ENCODE measurements around the gene SIVA1.

- TF ChIP-seq ZNF416 (tag by site-specific recombination; IDR thresholded peaks at IDR 0.05) = no peak
- TF ChIP-seq, protein P1, sequence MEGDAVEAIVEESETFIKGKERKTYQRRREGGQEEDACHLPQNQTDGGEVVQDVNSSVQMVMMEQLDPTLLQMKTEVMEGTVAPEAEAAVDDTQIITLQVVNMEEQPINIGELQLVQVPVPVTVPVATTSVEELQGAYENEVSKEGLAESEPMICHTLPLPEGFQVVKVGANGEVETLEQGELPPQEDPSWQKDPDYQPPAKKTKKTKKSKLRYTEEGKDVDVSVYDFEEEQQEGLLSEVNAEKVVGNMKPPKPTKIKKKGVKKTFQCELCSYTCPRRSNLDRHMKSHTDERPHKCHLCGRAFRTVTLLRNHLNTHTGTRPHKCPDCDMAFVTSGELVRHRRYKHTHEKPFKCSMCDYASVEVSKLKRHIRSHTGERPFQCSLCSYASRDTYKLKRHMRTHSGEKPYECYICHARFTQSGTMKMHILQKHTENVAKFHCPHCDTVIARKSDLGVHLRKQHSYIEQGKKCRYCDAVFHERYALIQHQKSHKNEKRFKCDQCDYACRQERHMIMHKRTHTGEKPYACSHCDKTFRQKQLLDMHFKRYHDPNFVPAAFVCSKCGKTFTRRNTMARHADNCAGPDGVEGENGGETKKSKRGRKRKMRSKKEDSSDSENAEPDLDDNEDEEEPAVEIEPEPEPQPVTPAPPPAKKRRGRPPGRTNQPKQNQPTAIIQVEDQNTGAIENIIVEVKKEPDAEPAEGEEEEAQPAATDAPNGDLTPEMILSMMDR (tag by site-specific recombination; IDR thresholded peaks at IDR 0.05) = no peak
- TF ChIP-seq, protein P2, sequence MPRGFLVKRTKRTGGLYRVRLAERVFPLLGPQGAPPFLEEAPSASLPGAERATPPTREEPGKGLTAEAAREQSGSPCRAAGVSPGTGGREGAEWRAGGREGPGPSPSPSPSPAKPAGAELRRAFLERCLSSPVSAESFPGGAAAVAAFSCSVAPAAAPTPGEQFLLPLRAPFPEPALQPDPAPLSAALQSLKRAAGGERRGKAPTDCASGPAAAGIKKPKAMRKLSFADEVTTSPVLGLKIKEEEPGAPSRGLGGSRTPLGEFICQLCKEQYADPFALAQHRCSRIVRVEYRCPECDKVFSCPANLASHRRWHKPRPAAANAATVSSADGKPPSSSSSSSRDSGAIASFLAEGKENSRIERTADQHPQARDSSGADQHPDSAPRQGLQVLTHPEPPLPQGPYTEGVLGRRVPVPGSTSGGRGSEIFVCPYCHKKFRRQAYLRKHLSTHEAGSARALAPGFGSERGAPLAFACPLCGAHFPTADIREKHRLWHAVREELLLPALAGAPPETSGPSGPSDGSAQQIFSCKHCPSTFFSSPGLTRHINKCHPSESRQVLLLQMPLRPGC (tag by site-specific recombination; IDR thresholded peaks at IDR 0.05) = no peak
Observed at GRCh38 chr14:104753528-104754212, 723 bp downstream of the SIVA1 start.
